ENCODE measurements around the gene THOC5.
"Not testable (repeated sequence)": the region's sequence is repeated elsewhere in the genome, so short reads cannot be mapped to it uniquely, and the experiment has no call there.

Gene THOC5

DNA sequence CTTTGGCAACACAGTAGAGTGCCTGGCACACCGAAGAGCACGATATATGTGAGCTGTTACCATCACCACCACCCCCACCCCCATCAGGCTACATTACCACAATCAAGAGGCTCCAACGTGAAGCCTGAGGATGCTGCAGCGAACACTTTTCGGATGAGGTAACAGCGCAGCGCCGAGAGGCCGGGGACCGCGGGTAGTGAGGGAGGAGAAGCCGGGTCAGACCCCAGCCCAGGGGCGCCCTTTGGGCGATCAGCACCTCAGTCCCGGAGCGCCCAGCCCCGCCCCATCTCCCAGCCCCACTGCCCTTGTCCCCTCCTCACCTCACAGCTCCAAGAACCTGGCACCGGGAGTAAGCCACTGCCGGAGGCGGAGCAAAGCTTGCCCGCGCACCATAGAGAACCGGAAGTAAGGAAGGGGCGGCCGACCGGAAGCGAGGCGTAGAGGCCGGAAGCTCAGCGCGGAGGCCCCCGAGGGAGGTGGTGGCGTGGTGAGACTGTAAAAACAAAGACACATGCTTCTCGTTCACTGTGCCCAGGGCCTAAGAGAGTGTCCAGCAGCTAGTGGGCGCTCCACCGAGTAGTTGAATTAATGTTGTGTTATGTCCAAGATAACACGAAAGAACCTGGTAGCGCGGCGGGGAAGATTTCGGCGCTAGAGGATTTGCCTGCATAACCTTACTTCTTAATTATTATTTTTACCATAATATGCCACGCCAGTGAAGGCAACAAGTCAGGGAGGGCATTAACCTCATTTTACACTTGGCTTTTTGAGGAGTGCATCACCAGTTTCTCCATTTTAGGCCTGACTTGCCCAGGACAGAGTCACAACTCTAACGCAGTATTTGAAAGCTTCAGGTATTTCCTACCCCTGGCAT lies at the start of gene THOC5:
THOC5 (minus strand) TSS at position 407 of the 874 bp plus-strand sequence. CDS start 4,610 bp downstream, outside the sequence.
- DNase-seq, result peak; percentile 94

DNA sequence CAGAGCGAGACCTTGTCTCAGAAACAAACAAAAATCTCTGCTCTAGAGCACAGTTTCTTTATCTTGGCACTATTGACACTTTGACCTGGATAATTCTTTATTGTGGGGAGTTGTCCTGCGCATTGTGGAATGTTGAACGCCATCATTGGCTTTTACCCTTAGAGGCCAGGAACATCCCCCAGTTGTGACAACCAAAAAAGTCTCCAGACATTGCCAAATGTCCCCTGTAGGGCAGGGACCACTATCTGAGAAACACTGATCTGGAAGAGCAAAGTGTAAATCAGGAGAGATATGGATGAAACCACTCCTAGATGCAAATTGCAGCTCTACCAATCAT lies 45.1 kb upstream of the THOC5 start:
- DNase-seq, result no peak

GRCh38 chr22:29597871-29598683 lies 44.5 kb upstream of the THOC5 start:
- DNase-seq, result not testable (repeated sequence)

- DNase-seq, result no peak
Measured at GRCh38 chr22:29596408-29596807, 42.9 kb upstream of the THOC5 start.

DNA sequence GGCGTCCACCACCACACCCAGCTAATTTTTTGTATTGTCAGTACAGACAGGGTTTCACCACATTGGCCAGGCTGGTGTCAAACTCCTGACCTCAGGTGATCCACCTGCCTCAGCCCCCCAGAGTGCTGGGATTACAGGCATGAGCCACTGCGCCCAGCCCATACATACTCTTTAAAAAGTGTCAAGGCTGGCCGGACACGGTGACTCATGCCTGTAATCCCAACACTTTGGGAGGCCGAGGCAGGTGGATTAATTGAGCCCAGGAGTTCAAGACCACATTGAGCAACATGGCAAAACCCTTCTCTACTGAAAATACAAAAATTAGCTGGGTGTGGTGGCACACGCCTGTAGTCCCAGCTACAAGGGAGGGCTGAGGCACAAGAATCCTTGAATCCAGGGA lies 40.9 kb upstream of the THOC5 start:
- DNase-seq, result not testable (repeated sequence)

DNA sequence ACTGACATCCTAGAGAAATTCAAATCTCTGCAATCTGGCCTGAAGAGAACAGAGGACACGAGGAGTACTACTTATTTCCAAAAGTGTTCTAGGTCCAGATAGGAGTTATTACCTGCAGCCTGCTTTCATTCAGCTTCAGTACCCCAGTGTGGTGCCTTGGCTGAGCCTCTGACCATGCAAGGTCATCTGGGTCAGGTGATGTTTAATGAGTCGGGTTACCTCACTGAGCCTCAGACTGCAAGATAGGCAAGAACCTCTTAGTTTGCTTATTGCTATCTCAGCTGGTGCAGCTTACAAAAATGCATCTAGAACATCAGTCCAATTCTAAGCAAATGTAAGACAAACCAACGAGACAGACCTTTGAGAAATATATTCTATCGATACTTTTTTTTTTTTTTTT lies 40.4 kb upstream of the THOC5 start:
- no peak for DNase-seq

DNA sequence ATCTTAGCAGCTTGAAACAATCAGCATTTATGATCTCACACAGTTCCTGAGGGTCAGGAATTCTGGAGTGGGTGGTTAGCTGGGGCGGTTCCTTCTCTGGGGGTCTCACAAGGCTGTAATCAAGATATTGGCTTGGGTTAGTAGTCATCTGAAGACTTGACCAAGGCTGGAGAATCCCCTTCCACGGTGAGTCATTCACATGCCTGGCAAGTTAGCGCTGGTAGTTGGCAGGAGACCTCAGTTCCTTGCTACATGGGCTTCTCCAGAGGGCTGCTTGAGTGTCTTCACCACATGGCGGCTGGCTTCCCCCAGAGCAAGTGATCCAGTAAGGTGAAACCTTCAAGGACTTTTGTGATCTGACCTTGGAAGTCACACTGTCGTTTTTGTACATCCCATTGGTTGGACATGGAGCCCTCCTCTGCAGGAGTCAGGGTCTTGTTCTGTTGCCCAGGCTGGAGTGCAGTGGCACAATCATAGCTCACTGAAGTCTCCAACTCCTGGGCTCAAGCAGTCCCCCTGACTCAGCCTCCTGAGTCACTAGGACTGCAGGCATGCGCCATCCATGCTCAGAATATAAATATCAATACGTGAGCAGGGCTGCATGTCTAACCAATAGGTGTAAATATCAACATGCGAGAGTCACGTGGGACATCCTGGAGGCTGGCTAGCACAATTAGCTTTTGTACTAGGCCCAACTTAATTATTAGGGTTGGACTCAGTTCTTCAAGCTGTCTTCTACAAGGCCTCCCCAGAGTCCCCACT lies 34.6 kb upstream of the THOC5 start:
- DNase-seq, result no peak

DNA sequence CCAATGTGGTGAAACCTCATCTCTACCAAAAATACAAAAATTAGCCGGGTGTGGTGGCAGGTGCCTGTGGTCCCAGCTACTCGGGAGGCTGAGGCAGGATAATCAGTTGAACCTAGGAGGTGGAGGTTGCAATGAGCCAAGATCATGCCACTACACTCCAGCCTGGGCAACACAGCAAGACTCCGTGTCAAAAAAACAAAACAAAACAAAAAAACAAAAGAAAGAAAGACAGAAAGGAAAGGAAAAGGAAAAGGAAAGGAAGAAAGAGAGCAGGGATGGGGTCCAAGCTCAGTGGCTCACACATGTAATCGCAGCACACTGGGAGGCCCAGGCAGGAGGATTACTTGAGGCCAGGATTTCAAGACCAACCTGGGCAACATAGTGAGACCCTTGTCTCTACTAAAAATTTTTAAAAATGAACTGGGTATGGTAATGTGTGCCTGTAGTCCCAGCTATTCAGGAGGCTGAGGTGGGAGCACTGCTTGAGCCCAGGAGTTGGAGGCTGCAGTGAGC lies 32.7 kb upstream of the THOC5 start:
- not testable (repeated sequence) for DNase-seq

- no peak for DNase-seq
Measured at GRCh38 chr22:29584975-29585374, 31.4 kb upstream of the THOC5 start.

- no peak for DNase-seq
Measured at GRCh38 chr22:29581799-29582198, 28.2 kb upstream of the THOC5 start.

DNA sequence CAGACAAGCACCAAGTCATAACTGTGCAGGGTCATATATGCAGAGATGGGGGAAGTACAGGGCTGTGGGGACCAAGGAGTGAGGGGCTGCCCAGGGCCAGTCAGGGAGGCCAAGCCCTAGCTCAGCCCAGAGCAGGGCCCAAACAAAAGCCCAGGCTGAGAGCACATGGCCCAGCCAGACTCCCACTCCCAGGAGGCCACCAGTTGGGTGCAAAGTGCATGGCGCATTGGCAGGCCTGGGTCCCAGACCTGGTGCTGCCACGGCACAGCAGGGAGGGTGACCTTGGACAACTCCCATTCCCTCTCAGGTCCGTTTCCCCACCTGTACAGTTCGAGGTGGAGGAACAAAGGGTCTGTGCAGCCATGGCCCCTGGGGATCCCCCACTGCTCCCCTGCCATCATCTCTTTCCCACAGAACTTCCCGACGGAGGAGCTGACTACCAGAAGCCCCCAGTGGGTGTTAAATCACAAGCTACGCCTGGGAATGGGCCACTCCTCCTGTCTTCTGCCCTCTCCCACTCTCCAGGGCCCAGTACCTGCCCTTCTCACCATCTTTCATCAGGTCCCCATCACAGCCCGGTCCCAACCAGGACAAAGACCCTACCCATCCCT lies 26.7 kb upstream of the THOC5 start:
- no peak for DNase-seq

DNA sequence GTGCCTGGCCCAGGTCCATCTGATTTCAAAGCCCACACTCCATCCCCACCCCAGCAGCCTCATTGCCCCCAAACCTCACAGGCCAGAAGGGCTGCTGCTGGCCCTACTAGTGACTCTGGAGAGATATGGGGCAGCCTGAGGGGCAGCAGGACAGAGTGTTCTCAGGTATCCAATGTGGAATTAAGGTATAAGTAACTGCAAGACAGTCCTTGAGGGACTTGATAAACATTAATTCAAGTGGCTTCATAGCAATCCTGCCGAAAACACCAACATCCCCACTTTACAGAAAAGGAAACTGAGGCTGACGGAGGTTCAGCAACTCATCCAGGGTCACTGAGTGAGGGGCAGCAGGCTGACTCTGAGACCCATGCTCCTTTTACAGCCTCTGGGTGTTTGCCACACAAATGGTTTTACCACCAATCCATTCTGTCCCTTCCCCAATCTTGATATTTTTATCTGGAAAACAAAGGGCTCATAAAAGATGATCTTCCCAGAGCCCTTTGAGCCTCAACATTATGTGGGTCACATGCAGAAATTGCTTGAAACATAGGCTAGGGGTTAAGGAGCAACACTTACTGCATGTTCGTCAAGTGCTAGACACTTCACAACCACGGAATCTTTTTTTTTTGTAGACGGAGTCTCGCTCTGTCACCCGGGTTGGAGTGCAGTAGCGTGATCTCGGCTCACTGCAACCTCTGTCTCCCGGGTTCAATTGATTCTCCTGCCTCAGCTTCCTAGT lies 25.1 kb upstream of the THOC5 start:
- DNase-seq, result no peak

- no peak for DNase-seq
Measured at GRCh38 chr22:29574762-29575450, 21.3 kb upstream of the THOC5 start.

DNA sequence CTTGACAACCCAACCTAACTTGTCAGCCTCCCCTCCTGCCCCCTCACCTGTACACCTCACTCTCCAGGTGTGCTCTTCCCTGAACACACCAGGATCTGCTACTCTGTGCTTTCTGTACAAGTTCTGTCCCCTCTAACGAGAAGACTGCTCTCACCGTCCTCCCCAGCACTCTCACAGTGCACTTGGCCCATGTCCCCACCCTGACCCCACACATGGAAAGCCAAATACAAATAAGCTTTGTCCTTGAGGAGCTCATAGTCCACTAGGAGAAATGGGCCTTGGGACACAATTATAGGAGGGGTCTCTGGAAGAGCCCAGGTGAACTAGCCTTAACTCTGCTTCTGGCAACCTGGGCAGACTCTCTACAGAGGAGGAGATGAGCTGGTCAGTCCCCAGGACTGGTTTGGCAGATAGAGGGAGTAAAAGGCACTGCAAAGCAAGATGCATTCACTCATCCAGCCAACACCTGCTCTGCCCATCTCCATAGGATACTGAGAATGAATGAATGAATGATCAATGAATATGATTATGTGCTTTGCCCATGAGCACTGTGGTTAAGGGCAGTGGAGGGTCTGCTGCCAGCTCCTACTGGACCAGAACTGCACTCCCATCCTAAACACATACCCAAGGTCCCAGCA lies 17.5 kb upstream of the THOC5 start:
- no peak for DNase-seq

GRCh38 chr22:29570456-29570855 lies 16.9 kb upstream of the THOC5 start:
- DNase-seq, result no peak

GRCh38 chr22:29569011-29569678 lies 15.6 kb upstream of the THOC5 start:
- no peak for DNase-seq

DNA sequence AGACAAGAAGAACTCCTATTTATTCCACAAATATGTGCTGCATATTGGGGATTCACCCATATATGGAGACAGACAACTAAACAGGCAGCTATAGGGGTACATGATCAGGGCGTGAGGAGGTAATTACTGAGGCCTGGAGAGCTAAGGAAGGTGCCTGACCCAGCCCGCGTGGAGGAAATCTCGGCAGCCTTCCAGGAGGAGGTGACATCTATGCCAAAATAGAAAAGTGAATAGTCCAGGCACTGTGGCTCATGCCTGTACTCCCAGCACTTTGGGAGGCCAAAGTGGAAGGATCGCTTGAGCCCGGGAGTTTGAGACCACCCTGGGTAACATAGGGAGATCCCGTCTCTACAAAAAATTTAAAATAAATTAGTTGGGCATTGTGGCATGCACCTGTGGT lies 13.8 kb upstream of the THOC5 start:
- no peak for DNase-seq

- DNase-seq, result not testable (repeated sequence)
Measured at GRCh38 chr22:29566513-29566912, 13.0 kb upstream of the THOC5 start.

DNA sequence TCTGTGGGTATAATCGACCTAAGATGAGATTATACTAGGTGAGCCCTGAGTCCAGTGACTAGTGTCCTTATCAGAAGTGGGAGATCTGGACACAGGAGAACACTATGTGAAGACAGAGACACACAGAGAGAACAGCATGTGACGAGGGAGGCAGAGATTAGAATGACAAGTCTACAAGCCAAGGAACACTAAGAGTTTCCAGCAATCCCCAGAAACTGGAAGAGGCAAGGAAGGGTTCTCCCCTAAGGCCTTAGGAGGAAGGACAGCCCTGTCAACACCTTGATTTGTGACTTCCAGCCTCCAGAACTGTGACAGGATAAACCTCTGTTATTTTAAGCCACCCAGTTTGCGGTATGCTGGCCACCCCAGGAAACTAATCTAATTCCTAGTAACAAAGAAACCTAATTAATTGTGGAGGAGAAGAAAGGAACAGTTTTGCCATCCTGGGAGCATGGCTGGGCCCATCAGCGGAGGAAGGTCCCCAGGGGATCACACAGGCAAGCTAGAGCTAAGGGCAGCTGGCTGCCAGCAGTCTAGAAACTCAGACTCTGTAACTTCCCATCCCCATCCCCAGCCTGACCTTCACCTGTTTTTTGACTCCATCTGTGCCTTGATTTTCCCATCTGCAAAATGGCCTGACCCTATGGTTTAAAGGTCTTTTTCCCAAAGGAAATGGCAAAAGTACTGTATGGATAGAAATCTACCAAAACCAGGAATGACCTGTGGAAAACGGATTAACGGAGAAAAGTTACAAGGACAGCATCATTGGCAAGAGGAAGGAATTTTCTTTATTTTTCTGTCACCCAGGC lies 10.3 kb upstream of the THOC5 start:
- DNase-seq, result no peak

Measured in GF-D8 (cell line).